K562 (cell line): Measurements from ENCODE around the gene MTA1. TPM values are rescaled to one million over a fixed set of nuclear protein-coding genes. Genes with fewer than 3 reads are reported as not detected.

Experiments
- ATAC-seq: fragments of 200-7000 bp; cut with Tn5 transposase; 3 replicates; pipeline ENCODE4 v1.9.1; 2020; ENCODE audit warnings: moderate library complexity
- BruUV-seq: library from RNA; stranded (reverse); fragments of 400-500 nt; replicated peaks from 2 replicates; lab custom pipeline; 2021; lab: Mats Ljungman, UMichigan
- CTCF ChIA-PET: fragments of 300-600 bp; formaldehyde crosslinking; extraction: SDS; loops from one replicate; lab custom pipeline; 2021; ENCODE audit warnings: low intra/inter-chr PET ratio; lab: Yijun Ruan, JAX
- POLR2A ChIA-PET: fragments of 300-600, 350-650 bp; sonication (Branson Sonifier 250); formaldehyde crosslinking; extraction: SDS; loops from one replicate; lab custom pipeline; 2021; ENCODE audit warnings: antibody characterized with exemption, inconsistent platforms; lab: Yijun Ruan, JAX
- DNase-seq, 4 experiments: peaks; one replicate each; pipeline versions ENCODE4 v3.0.0 to v3.0.0-alpha.2; 2011 to 2018; ENCODE audit warnings: low spot score in 3 of 4, mixed read lengths in 3 of 4; ENCODE audit errors: extremely low read depth in 1 of 4
- FAIRE-seq: peaks from 2 replicates; lab custom pipeline; 2011; peaks lifted over from hg19 to GRCh38; lab: Jason Lieb, UNC
- H2AFZ ChIP-seq: 2 replicates; pipeline ENCODE4 v1.6.0; 2011; ENCODE audit warnings: low read depth, low read length, control low read depth, inconsistent platforms
- H3K27ac ChIP-seq: fragments of 200-600 bp; 3 replicates; pipeline ENCODE4 v1.8.0; 2011; ENCODE audit warnings: low read depth, mild to moderate bottlenecking, control low read depth, inconsistent platforms, low read length, moderate library complexity, mixed read lengths; ENCODE audit errors: extremely low read depth
- H3K27me3 ChIP-seq, 2 experiments: fragments of 300-600 bp in 1 of 2; 2 replicates in 1 of 2; 3 replicates in 1 of 2; pipeline versions ENCODE4 v1.6.0 to v1.8.0; 2011; ENCODE audit warnings: inconsistent platforms in 2 of 2, low read length in 2 of 2, mild to moderate bottlenecking in 1 of 2, mixed read lengths in 1 of 2, moderate library complexity in 1 of 2; ENCODE audit not compliant: control insufficient read depth in 2 of 2, insufficient read depth in 2 of 2
- H3K36me3 ChIP-seq: fragments of 300-600 bp; 3 replicates; pipeline ENCODE4 v1.8.0; 2011; ENCODE audit warnings: mild to moderate bottlenecking, low read length, inconsistent platforms; ENCODE audit not compliant: control insufficient read depth, insufficient read depth
- H3K4me1 ChIP-seq, 2 experiments: fragments of 200-600 bp in 1 of 2; replicated peaks in 1 of 2; 2 replicates in 1 of 2; 3 replicates in 1 of 2; pipeline versions ENCODE4 v1.5.1 to v1.8.0; 2011; ENCODE audit warnings: inconsistent platforms in 2 of 2, low read length in 2 of 2, mild to moderate bottlenecking in 1 of 2, mixed read lengths in 1 of 2, moderate library complexity in 1 of 2; ENCODE audit not compliant: control insufficient read depth in 2 of 2, insufficient read depth in 2 of 2
- H3K4me2 ChIP-seq: 2 replicates; pipeline ENCODE4 v1.6.1; 2011; ENCODE audit warnings: low read length, control low read depth, inconsistent platforms, mixed read lengths; ENCODE audit not compliant: insufficient read depth
- H3K4me3 ChIP-seq: fragments of 200-600 bp; sonication (generic), shearing (Covaris generic); 2 replicates; pipeline ENCODE4 v1.5.1; 2016; ENCODE audit warnings: control low read depth, inconsistent platforms
- H3K79me2 ChIP-seq: fragments of 200-600 bp; 3 replicates; pipeline ENCODE4 v1.8.0; 2011; ENCODE audit warnings: low read length, inconsistent platforms; ENCODE audit not compliant: control insufficient read depth, insufficient read depth
- H3K9ac ChIP-seq, 2 experiments: 2 replicates each; pipeline versions ENCODE4 v1.6.0 to v1.6.1; 2011; ENCODE audit warnings: low read depth in 2 of 2, low read length in 2 of 2, control low read depth in 1 of 2, inconsistent platforms in 1 of 2, mild to moderate bottlenecking in 1 of 2, mixed read lengths in 1 of 2; ENCODE audit not compliant: insufficient read depth in 1 of 2
- H3K9me1 ChIP-seq: one replicate; pipeline ENCODE4 v1.6.0; 2011; ENCODE audit warnings: inconsistent platforms, mild to moderate bottlenecking, low read length, moderate library complexity; ENCODE audit not compliant: control insufficient read depth, insufficient read depth
- H3K9me3 ChIP-seq: replicated peaks from 2 replicates; pipeline ENCODE4 v1.5.1; 2011; ENCODE audit warnings: low read depth, low read length, inconsistent platforms; ENCODE audit not compliant: control insufficient read depth, insufficient read depth
- H4K20me1 ChIP-seq: replicated peaks from 2 replicates; pipeline ENCODE4 v1.6.1; 2011; ENCODE audit warnings: low read length, inconsistent platforms, mixed read lengths; ENCODE audit not compliant: control insufficient read depth, insufficient read depth
- JUND ChIP-seq, 2 experiments: IDR thresholded peaks; 2 replicates in 1 of 2; 3 replicates in 1 of 2; pipeline ENCODE4 v1.6.1; 2011; ENCODE audit warnings: borderline replicate concordance in 2 of 2, low read depth in 2 of 2, low read length in 2 of 2, improper control_type of control experiment in 1 of 2, missing biosample characterization in 1 of 2, missing genetic modification characterization in 1 of 2, missing genetic modification reagents in 1 of 2
- WGBS: fragments of 100-300 bp; shearing (Covaris generic); methylation state at CpG from one replicate; pipeline ENCODE4 v1.1.6; 2016; ENCODE audit warnings: low coverage, mixed read lengths; ENCODE audit not compliant: insufficient coverage; ENCODE audit errors: missing lambda C conversion rate; 5-methylcytosine and 5-hydroxymethylcytosine counted together
- in situ Hi-C: fragments of 300-500 bp; cut with MboI; formaldehyde crosslinking; loops from 4 replicates; pipeline ENCODE4 v1.15.0; 2018; ENCODE audit warnings: inconsistent platforms, mixed read lengths
- intact Hi-C: fragments of 100-400 bp; cut with micrococcal nuclease; formaldehyde crosslinking; loops from 2 replicates; pipeline ENCODE4 v1.14.2; 2022
- polyA plus RNA-seq, 8 experiments: library from polyadenylated mRNA; depleted of rRNA in 4 of 8; stranded (reverse) in 5 of 8; unstranded in 3 of 8; fragments of >200 nt; fragmentation: Nextera tagmentation in 2 of 8; fragmentation: Illumina TruSeq in 1 of 8; extraction: Ambion mirVana in 2 of 8; extraction: Trizol in 1 of 8; gene quantifications; 2 replicates each; pipeline versions ENCODE4 v1.2.1 to v1.2.3, GENCODE V29; 2011 to 2014; ENCODE audit warnings: inconsistent platforms in 1 of 8, missing spikeins in 1 of 8
- total RNA-seq, 7 experiments: library from RNA; depleted of rRNA in 6 of 7; stranded (reverse); fragments of >200 nt in 6 of 7; fragmentation: Illumina TruSeq in 2 of 7; extraction: Trizol in 2 of 7; gene quantifications; 2 replicates each; pipeline versions ENCODE4 v1.2.1 to v1.2.3, GENCODE V29; 2011 to 2021; ENCODE audit warnings: low replicate concordance in 1 of 7

MTA1 gene
- total and polyA plus RNA-seq, 9 of the 15 experiments (the other 6 are each of a cell fraction or from before 2014, with no cell fraction given): 0.13 to 118 (median 32.3) TPM

GRCh38 chr14:105472486-105472991 is 52.9 kb downstream of the MTA1 start:
- DNase-seq (no peak), ATAC-seq (no peak), FAIRE-seq (no peak)
- no TSS peak for BruUV-seq
- H3K4me1 ChIP-seq: peaks cover 0 to 85% of the 10 kb centered on the region in 2 experiments; a peak in 2 of 5 replicates
- CTCF ChIA-PET: interaction anchor here (1.1 kb wide), 1 partner anchor 17 kb away, joined by 4 read pairs; no protein-coding TSS in a partner anchor
- TF ChIP-seq JUND (IDR thresholded peaks at IDR 0.05; ENCODE audit: borderline replicate concordance, low read depth, low read length): no peak
- no peak for TF ChIP-seq JUND (tag; IDR thresholded peaks at IDR 0.05; ENCODE audit: borderline replicate concordance, low read depth, low read length)
- no peaks in the 10 kb centered on the region; the same call in 1 of the 2 replicates for H4K20me1 ChIP-seq
- intact Hi-C loops (loop anchor here (10.0 kb wide), 1 partner anchor 52 kb away; the partner anchor contains the start of gene TMEM121), in situ Hi-C loops (no loop called here)
- H3K27me3 ChIP-seq: peaks cover 0 to 7% of the 10 kb centered on the region in 2 experiments; a peak in 1 of 5 replicates
- no peak overlapping the region for H3K4me2 ChIP-seq
- H3K79me2 ChIP-seq: no peaks in the 10 kb centered on the region
- 57% methylated on average over 5 of the region's 12 CpGs for WGBS
- H3K9me3 ChIP-seq: no peaks in the 10 kb centered on the region
- peak overlapping the region in 1 of 2 experiments; percentile 26; a peak in 1 of 4 replicates for H3K9ac ChIP-seq
- peaks cover 20% of the 10 kb centered on the region; the same call in 1 of the 3 replicates for H3K36me3 ChIP-seq
- no peak overlapping the region for H3K27ac ChIP-seq
- POLR2A ChIA-PET: interaction anchor here (1.6 to 1.9 kb wide), 2 partner anchors 8 to 15 kb away, joined by 5 to 8 read pairs; no protein-coding TSS in a partner anchor
- no peaks in the 10 kb centered on the region for H3K9me1 ChIP-seq
- no peak overlapping the region for H3K4me3 ChIP-seq
- H2AFZ ChIP-seq: no peak overlapping the region
